Naive B cell (primary cell): Measurements from ENCODE around the gene KIF20A. TPM values are rescaled to one million over a fixed set of nuclear protein-coding genes. Genes with fewer than 3 reads are reported as not detected.
A peak's percentile ranks its signal among the peaks of the same experiment; 100 is the strongest.
"Not testable (repeated sequence)": the region's sequence is repeated elsewhere in the genome, so short reads cannot be mapped to it uniquely, and the experiment has no call there.

Experiments
- ATAC-seq, 2 donors: fragments of 150-1000 bp; cut with Tn5 transposase; 2 replicates each; pipeline ENCODE4 v1.10.0; 2021; ENCODE audit warnings: low read depth in 2 of 2, mild to moderate bottlenecking in 2 of 2, moderate library complexity in 2 of 2
- DNase-seq: peaks from one replicate; pipeline ENCODE4 v3.0.0; 2022
- H3K27ac Mint-ChIP-seq, 6 donors: one replicate each; pipeline ENCODE4 v1.8.0; 2020 to 2022; ENCODE audit warnings: mild to moderate bottlenecking in 6 of 6, mixed read lengths in 6 of 6, moderate library complexity in 5 of 6, inconsistent platforms in 2 of 6
- H3K27me3 Mint-ChIP-seq, 3 donors: one replicate each; pipeline ENCODE4 v1.8.0; 2021 to 2022; ENCODE audit warnings: mixed read lengths in 3 of 3, mild to moderate bottlenecking in 1 of 3
- H3K36me3 Mint-ChIP-seq, 2 donors: one replicate each; pipeline ENCODE4 v1.8.0; 2020 to 2022; ENCODE audit warnings: mixed read lengths in 2 of 2, inconsistent platforms in 1 of 2, mild to moderate bottlenecking in 1 of 2
- H3K4me1 Mint-ChIP-seq, 3 donors: one replicate each; pipeline ENCODE4 v1.8.0; 2020 to 2022; ENCODE audit warnings: mixed read lengths in 3 of 3, inconsistent platforms in 1 of 3, mild to moderate bottlenecking in 1 of 3, moderate library complexity in 1 of 3
- H3K4me3 Mint-ChIP-seq, 8 donors: one replicate each; pipeline ENCODE4 v1.8.0; 2020 to 2022; ENCODE audit warnings: mild to moderate bottlenecking in 8 of 8, mixed read lengths in 8 of 8, moderate library complexity in 8 of 8, inconsistent platforms in 2 of 8
- H3K9me3 Mint-ChIP-seq, 7 donors: one replicate each; pipeline ENCODE4 v1.8.0; 2020 to 2022; ENCODE audit warnings: mixed read lengths in 7 of 7, mild to moderate bottlenecking in 5 of 7, inconsistent platforms in 2 of 7, moderate library complexity in 1 of 7
- polyA plus RNA-seq, 6 donors: library from polyadenylated mRNA; unstranded; fragments of 300-500 nt; fragmentation: Illumina TruSeq; gene quantifications; one replicate each; pipeline ENCODE4 v1.2.3, GENCODE V29; 2021; ENCODE audit warnings: low read depth in 6 of 6

Gene KIF20A
- polyA plus RNA-seq, 6 donors from 2014 or later = not detected

DNA sequence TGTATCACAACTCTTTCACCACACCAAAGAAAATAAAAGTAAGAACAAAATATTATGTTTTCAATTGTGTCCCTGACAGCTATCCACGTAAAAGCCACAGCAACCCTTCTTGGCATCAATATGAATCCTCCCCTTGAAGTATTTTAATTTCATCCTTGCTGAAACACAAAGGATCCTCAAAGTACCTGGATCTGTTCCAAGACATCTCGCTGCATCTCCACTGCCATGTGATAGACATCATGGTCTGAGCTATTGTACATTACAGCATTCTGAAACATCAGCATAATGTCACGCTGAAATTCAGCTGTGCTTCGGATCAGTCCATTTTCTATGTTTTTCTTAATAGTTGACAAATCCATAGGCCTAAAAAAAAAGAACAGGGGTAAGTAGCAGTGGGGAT is 18.2 kb upstream of the KIF20A start:
- Mint-ChIP-seq H3K4me1 (peaks cover 0 to 4% (median 0%) of the 10 kb centered on the region in 3 donors), H3K4me3 (no peak overlapping the region), H3K27ac (no peak overlapping the region), H3K27me3 (no peaks in the 10 kb centered on the region), H3K9me3 (no peaks in the 10 kb centered on the region), H3K36me3 (peaks cover 62 to 63% of the 10 kb centered on the region in 2 donors)
- no peak for DNase-seq
- ATAC-seq = no peak

DNA sequence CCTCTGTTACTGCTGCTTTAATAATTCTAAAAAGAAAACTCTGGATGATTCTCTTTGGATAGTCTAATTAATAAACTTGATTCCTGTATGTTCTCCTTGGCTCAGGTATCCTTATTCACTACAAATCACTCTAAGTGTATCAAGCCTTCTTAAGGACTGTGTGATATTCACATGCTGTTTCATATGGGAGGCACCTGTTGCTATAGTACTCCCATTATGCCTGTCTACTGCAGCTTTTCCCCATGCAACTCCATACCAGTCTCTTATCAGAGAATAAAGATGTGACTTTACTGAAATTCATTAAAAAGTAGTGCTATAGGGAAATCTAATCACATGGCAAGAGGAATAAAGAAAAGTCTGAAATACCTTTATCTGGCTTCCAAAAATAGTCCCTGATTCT is 15.2 kb upstream of the KIF20A start:
- ATAC-seq (no peak), DNase-seq (no peak)
- no peaks in the 10 kb centered on the region for H3K27me3 Mint-ChIP-seq
- H3K4me3 Mint-ChIP-seq = no peak overlapping the region
- H3K4me1 Mint-ChIP-seq = peaks cover 0 to 4% (median 0%) of the 10 kb centered on the region in 3 donors
- no peak overlapping the region for H3K27ac Mint-ChIP-seq
- H3K36me3 Mint-ChIP-seq = peaks cover 52 to 59% of the 10 kb centered on the region in 2 donors
- H3K9me3 Mint-ChIP-seq = no peaks in the 10 kb centered on the region

DNA sequence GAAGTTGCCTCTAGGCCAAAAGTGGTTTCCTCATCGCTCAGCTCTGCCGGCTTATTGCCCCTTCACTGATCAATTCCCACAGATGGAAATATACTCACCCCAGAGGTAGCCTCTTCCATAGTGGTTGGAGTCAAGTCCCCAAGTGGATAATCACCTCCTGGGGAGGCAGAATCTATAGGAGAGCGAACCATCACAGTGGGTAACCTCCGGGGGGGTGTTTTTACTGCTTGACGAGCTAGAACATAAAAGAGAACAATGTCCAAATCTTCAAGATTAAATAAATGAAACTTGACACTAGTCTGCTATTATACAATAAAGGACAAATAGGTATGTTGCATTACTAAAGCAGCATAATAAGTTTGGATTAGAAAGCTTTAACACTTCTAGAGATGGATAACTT is 9.8 kb upstream of the KIF20A start:
- DNase-seq = no peak
- H3K4me3 Mint-ChIP-seq = no peak overlapping the region
- H3K4me1 Mint-ChIP-seq = peaks cover 0 to 4% (median 4%) of the 10 kb centered on the region in 3 donors
- no peak for ATAC-seq
- no peaks in the 10 kb centered on the region for H3K27me3 Mint-ChIP-seq
- H3K9me3 Mint-ChIP-seq = no peaks in the 10 kb centered on the region
- H3K36me3 Mint-ChIP-seq = peaks cover 29 to 45% of the 10 kb centered on the region in 2 donors
- H3K27ac Mint-ChIP-seq = no peak overlapping the region

DNA sequence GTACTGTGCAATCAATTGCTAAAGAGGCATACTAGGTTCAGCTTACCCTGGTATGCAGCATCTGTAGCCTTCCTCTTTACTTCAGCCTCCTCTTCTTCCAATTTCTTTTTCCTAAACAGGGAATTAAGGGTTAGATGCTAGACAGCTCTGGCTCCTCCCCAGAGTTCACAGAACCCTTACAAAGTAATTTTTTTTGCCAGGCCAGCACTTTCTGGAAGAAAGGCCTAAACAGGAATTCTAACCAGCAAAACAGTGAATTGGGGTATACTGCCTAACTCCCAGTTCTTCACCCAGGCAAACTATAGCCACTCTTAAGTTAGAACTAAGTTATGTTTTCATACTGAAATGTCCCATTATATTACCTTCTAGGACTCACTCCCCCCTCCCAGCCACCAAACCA is 8.6 kb upstream of the KIF20A start:
- H3K27ac Mint-ChIP-seq = no peak overlapping the region
- H3K4me1 Mint-ChIP-seq = peaks cover 0 to 4% (median 0%) of the 10 kb centered on the region in 3 donors

DNA sequence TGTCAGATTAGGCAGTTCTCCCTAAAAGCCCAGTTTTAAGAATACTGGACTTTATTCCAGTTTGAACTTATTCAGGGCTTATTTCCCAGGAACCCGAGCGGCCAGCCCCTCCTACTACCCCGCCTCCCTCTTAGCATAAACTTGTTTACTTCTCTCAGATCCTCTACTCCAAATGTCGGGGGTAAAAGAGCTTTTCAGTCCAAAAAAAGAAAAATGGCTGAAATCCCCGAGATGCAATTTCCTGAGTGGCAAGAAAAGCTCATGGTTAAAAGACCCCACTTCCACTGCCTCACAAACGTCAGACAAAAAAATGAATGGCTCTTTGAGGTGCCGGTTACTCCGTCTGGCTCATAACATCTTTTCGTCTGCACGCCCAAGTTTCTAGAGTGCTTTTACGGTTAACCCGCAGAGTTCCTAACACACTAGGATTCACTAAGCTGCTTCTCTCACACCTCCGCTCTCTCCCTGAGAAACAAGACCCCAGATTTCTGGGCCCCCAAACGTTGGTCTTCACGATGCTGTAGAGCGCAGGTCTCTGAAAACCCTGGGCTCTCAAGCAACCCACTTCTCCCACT is 884 bp upstream of the KIF20A start:
- peak; percentile 1 for DNase-seq
- Mint-ChIP-seq H3K9me3 (no peaks in the 10 kb centered on the region), H3K27ac (no peak overlapping the region), H3K4me3 (no peak overlapping the region), H3K27me3 (no peaks in the 10 kb centered on the region), H3K4me1 (peaks cover 0 to 12% (median 0%) of the 10 kb centered on the region in 3 donors), H3K36me3 (no peaks in the 10 kb centered on the region)
- ATAC-seq = peak; percentile 15 to 18

More for the DNA sequence above, 8.6 kb upstream of the KIF20A start:
- no peaks in the 10 kb centered on the region for H3K27me3 Mint-ChIP-seq
- peaks cover 20 to 33% of the 10 kb centered on the region in 2 donors for H3K36me3 Mint-ChIP-seq
- no peak overlapping the region for H3K4me3 Mint-ChIP-seq
- no peak for ATAC-seq
- no peak for DNase-seq
- no peaks in the 10 kb centered on the region for H3K9me3 Mint-ChIP-seq

DNA sequence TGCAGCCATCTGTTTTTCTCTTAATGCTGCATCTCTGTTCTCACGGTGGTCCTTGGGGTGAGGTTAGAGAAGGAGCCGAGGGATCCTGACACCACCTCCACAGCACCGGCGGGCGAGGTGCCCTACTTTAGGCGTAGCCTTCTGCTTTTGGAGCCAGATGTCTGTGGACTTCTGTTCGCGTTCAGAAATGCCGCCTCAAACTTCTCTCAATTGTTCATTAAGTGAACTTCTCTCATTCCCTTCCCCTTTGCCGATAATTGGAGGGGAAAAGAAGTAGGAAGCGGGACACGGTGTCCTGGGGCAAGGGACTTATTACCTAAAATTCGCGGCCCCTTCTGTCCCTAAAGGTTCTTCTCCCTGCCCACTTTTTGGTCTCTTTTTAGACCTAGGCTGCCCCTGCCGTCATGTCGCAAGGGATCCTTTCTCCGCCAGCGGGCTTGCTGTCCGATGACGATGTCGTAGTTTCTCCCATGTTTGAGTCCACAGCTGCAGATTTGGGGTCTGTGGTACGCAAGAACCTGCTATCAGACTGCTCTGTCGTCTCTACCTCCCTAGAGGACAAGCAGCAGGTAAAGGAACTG is 455 bp downstream of the KIF20A start:
- Mint-ChIP-seq H3K9me3 (no peaks in the 10 kb centered on the region), H3K27me3 (no peaks in the 10 kb centered on the region), H3K36me3 (no peaks in the 10 kb centered on the region), H3K4me3 (no peak overlapping the region), H3K4me1 (peaks cover 0 to 8% (median 0%) of the 10 kb centered on the region in 3 donors), H3K27ac (peak overlapping the region in 1 of 6 donors; percentile 50)
- DNase-seq = no peak
- no peak for ATAC-seq

DNA sequence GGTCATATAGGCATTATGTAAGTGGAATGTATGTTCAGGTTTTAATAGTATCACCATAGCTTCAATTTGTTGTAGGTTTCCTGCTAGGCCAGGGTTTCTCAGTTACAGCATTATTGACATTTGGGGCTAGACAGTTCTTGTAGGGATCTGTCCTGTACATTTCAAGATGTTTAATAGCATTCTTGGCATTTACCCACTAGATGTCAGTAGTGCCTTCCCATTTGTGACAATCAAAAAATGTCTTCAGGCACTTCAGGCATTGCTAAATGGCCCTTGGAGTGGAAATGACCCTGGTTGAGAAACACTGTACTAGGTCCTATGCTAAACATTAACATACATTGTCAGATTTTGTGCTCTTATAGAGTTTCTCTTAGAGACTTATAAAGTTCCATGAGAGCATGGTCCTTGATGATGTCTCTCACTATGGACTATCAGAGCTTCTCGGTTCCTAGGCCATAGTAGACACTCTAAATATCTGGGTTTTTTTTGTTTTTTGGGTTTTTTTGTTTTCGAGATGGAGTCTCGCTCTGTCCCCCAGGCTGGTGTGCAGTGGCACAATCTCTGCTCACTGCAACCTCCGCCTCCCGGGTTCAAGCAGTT is 1.4 kb downstream of the KIF20A start:
- no peaks in the 10 kb centered on the region for H3K9me3 Mint-ChIP-seq
- ATAC-seq = no peak
- H3K4me3 Mint-ChIP-seq = peak overlapping the region in 1 of 8 donors; percentile 9
- DNase-seq = peak; percentile 29
- no peaks in the 10 kb centered on the region for H3K27me3 Mint-ChIP-seq
- no peaks in the 10 kb centered on the region for H3K36me3 Mint-ChIP-seq
- H3K4me1 Mint-ChIP-seq = peaks cover 0 to 8% (median 0%) of the 10 kb centered on the region in 3 donors
- H3K27ac Mint-ChIP-seq = no peak overlapping the region

DNA sequence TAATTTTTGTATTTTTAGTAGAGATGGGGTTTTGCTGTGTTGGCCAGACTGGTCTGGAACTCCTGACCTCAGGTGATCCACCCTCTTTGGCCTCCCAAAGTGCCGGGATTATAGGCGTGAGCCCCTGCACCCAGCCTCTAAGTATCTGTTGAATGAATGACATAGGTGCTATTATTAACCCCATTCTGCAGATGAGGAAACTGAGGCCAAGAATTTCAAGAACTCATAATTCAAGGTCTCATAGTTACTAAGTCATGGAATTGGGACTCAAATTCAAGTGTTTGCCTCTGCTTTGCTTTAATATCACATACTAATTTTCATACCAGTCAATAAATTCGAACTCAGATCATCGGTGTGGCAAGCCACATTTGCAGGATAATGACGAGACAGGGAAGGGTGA is 1.9 kb downstream of the KIF20A start:
- ATAC-seq = no peak
- no peak for DNase-seq
- H3K36me3 Mint-ChIP-seq = no peaks in the 10 kb centered on the region
- H3K4me1 Mint-ChIP-seq = peaks cover 0 to 8% (median 0%) of the 10 kb centered on the region in 3 donors
- no peaks in the 10 kb centered on the region for H3K9me3 Mint-ChIP-seq
- no peak overlapping the region for H3K4me3 Mint-ChIP-seq
- H3K27me3 Mint-ChIP-seq = no peaks in the 10 kb centered on the region
- H3K27ac Mint-ChIP-seq = no peak overlapping the region

DNA sequence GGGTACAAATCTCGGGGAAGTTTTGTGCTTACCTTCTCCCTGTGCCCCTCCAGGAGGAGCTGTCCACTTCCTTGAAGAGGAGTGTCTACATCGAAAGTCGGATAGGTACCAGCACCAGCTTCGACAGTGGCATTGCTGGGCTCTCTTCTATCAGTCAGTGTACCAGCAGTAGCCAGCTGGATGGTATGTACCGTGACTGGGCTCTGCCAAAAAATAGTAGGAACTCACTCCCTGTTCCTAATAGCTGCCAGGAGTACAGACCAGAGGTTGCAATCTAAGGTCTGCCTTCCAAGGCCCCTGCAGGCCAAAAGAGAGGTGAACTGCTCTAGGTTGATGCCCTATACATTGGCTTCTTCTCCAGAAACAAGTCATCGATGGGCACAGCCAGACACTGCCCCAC is 3.9 kb downstream of the KIF20A start:
- ATAC-seq = no peak
- H3K9me3 Mint-ChIP-seq = no peaks in the 10 kb centered on the region
- no peaks in the 10 kb centered on the region for H3K27me3 Mint-ChIP-seq
- peaks cover 0 to 6% (median 0%) of the 10 kb centered on the region in 3 donors for H3K4me1 Mint-ChIP-seq
- peaks cover 0 to 6% of the 10 kb centered on the region in 2 donors for H3K36me3 Mint-ChIP-seq
- no peak overlapping the region for H3K4me3 Mint-ChIP-seq
- no peak for DNase-seq
- H3K27ac Mint-ChIP-seq = no peak overlapping the region

DNA sequence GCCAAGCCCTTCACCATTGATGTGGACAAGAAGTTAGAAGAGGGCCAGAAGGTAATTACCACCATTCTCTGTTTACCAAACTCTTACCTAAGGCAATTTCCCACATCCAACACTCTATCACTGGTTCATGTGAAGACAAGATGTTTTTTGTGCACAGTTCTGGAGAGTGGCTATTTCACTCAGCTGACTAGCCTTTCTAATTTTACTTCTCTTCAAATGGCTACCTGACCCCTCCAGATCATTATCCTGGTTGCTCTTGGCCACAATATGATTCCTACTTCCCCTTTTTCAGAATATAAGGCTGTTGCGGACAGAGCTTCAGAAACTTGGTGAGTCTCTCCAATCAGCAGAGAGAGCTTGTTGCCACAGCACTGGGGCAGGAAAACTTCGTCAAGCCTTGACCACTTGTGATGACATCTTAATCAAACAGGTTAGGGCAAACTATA is 7.1 kb downstream of the KIF20A start:
- H3K27ac Mint-ChIP-seq = peak overlapping the region in 3 of 6 donors; percentile 39 to 45 (median 41)
- H3K36me3 Mint-ChIP-seq = peaks cover 9 to 13% of the 10 kb centered on the region in 2 donors
- ATAC-seq = no peak
- no peak for DNase-seq
- no peaks in the 10 kb centered on the region for H3K9me3 Mint-ChIP-seq
- H3K4me3 Mint-ChIP-seq = no peak overlapping the region
- H3K4me1 Mint-ChIP-seq = no peaks in the 10 kb centered on the region
- H3K27me3 Mint-ChIP-seq = no peaks in the 10 kb centered on the region

DNA sequence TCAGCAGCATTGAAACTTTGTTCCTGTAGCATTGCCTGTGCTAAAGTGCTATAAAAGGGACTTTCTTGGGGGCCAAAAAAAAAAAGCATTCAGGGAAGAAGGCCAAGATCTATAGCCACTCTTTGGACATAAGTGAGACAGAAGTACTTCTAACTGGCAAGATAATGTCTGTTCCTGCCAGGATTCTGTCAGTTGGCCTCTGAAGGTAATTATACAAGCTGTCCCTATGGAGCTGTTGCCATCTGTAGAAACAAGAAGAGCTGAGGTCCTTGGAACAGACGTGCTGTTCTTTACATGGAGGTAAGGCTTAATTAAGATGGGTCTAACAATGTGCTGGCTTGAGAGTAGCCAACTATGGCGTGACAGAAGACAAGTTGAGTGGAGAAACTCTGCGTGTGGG is 9.7 kb downstream of the KIF20A start:
- Mint-ChIP-seq H3K27ac (peak overlapping the region in 2 of 6 donors; percentile 38 to 88), H3K4me3 (no peak overlapping the region), H3K4me1 (no peaks in the 10 kb centered on the region), H3K36me3 (peaks cover 17 to 20% of the 10 kb centered on the region in 2 donors), H3K9me3 (peaks cover 0 to 2% (median 0%) of the 10 kb centered on the region in 7 donors), H3K27me3 (no peaks in the 10 kb centered on the region)
- ATAC-seq = no peak
- DNase-seq = no peak

DNA sequence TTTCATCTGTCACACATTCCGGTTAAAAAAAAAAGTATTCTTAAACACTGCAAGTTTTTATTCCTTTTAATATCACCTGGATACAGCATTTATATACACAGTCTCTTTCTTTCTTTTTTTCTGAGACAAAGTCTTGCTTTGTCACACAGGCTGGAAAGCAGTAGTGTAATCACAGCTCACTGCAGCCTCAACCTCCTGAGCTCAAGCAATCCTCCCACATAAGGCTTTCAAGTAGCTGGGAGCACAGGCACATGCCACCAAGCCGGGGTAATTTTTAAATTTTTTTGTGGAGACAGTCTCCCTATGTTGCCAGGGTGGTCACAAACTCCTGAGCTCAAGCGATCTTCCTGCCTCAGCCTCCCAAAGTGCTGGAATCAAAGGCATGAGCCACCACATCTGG is 13.9 kb downstream of the KIF20A start:
- no peak for ATAC-seq
- Mint-ChIP-seq H3K27me3 (no peaks in the 10 kb centered on the region), H3K9me3 (peaks cover 0 to 3% (median 0%) of the 10 kb centered on the region in 7 donors), H3K27ac (no peak overlapping the region), H3K4me3 (peak overlapping the region in 1 of 8 donors; percentile 22), H3K4me1 (no peaks in the 10 kb centered on the region), H3K36me3 (peaks cover 23 to 25% of the 10 kb centered on the region in 2 donors)
- no peak for DNase-seq

DNA sequence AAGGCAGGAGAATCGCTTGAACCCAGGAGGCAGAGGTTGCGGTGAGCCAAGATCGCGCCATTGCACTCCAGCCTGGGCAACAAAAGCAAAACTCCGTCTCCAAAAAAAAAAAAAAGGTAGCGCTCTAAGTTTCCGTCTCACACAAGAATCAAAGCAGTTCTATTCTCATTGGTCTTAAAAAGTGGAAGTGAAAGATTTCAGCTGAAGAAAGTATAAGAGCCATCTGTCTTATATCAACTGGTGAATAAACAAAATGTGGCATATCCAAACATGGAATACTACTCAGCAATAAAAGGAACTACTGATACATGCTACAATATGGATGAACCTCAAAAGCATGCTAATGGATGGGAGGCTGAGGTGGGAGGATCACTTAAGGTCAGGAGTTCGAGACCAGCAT is 14.9 kb downstream of the KIF20A start:
- H3K27me3 Mint-ChIP-seq, H3K4me1 Mint-ChIP-seq, DNase-seq, H3K4me3 Mint-ChIP-seq, H3K9me3 Mint-ChIP-seq: not testable (repeated sequence)
- ATAC-seq = peak; percentile 37 to 54
- peak overlapping the region in 1 of 6 donors; percentile 8 for H3K27ac Mint-ChIP-seq
- H3K36me3 Mint-ChIP-seq = peaks cover 21 to 25% of the 10 kb centered on the region in 2 donors

DNA sequence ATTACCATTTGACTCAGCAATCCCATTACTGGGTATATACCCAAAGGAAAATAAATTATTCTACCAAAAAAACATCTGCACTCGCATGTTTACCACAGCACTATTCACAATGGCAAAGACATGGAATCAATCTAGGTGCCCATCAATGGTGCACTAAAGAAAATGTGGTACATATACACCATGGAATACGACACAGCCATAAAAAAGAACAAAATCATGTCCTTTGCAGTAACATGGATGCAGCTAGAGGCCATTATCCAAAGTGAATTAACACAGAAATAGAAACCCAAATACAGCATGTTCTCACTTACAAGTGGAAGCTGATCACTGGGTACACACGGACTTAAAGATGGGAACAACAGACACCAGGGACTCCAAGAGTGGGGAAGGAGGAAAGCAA is 32.1 kb downstream of the KIF20A start:
- Mint-ChIP-seq H3K27me3 (no peaks in the 10 kb centered on the region), H3K9me3 (no peaks in the 10 kb centered on the region), H3K36me3 (peaks cover 0 to 4% of the 10 kb centered on the region in 2 donors), H3K27ac (peak overlapping the region in 1 of 6 donors; percentile 11), H3K4me3 (peak overlapping the region in 6 of 8 donors; percentile 20 to 84 (median 58)), H3K4me1 (peaks cover 18 to 32% (median 22%) of the 10 kb centered on the region in 3 donors)
- DNase-seq = no peak
- ATAC-seq = no peak
